Activated CD4-positive, alpha-beta T cell treated with anti-CD3 and anti-CD28 coated beads for 36 hours (primary cell): ENCODE data around the gene CRY2. TPM values are rescaled to one million over a fixed set of nuclear protein-coding genes. Genes with fewer than 3 reads are reported as not detected.
A peak's percentile ranks its signal among the peaks of the same experiment; 100 is the strongest.

Experiments used
- ATAC-seq: fragments of 200-7000 bp; cut with Tn5 transposase; one replicate; pipeline ENCODE4 v1.10.0; 2021; ENCODE audit warnings: mild to moderate bottlenecking, moderate library complexity
- CTCF ChIA-PET: fragments of 350-600 bp; sonication (Branson Sonifier 250); formaldehyde crosslinking; loops from one replicate; lab custom pipeline; 2021; ENCODE audit warnings: antibody characterized with exemption; lab: Charles Lee
- POLR2A ChIA-PET: fragments of 350-600 bp; sonication (Branson Sonifier 250); formaldehyde crosslinking; loops from one replicate; lab custom pipeline; 2021; ENCODE audit warnings: antibody characterized with exemption, inconsistent platforms; lab: Charles Lee
- DNase-seq: peaks from one replicate; pipeline ENCODE4 v3.0.0-alpha.2; 2020
- H3K27ac Mint-ChIP-seq: one replicate; pipeline ENCODE4 v1.8.0; 2021; ENCODE audit warnings: mixed read lengths
- H3K27me3 Mint-ChIP-seq: one replicate; pipeline ENCODE4 v1.8.0; 2021; ENCODE audit warnings: mixed read lengths
- H3K36me3 Mint-ChIP-seq: one replicate; pipeline ENCODE4 v1.8.0; 2021; ENCODE audit warnings: low read depth, mixed read lengths
- H3K4me1 Mint-ChIP-seq: one replicate; pipeline ENCODE4 v1.8.0; 2021; ENCODE audit warnings: mixed read lengths
- H3K4me3 Mint-ChIP-seq: one replicate; pipeline ENCODE4 v1.8.0; 2021; ENCODE audit warnings: mild to moderate bottlenecking, moderate library complexity, mixed read lengths
- H3K9me3 Mint-ChIP-seq: one replicate; pipeline ENCODE4 v1.8.0; 2021; ENCODE audit warnings: low read depth, mixed read lengths
- intact Hi-C, 2 experiments: fragments of 100-400 bp; cut with DNase I in 1 of 2; cut with micrococcal nuclease in 1 of 2; formaldehyde crosslinking; loops; one replicate each; pipeline versions ENCODE4 v1.14.2 to v1.15.1; 2022 to 2024; cut with DNase I, micrococcal nuclease
- total RNA-seq, 2 experiments: library from RNA; stranded (reverse); gene quantifications; one replicate each; pipeline ENCODE4 v1.2.3, GENCODE V29; 2021

The CRY2 gene
- total RNA-seq, 2 experiments from 2014 or later = 13.1 to 14.1 TPM

DNA sequence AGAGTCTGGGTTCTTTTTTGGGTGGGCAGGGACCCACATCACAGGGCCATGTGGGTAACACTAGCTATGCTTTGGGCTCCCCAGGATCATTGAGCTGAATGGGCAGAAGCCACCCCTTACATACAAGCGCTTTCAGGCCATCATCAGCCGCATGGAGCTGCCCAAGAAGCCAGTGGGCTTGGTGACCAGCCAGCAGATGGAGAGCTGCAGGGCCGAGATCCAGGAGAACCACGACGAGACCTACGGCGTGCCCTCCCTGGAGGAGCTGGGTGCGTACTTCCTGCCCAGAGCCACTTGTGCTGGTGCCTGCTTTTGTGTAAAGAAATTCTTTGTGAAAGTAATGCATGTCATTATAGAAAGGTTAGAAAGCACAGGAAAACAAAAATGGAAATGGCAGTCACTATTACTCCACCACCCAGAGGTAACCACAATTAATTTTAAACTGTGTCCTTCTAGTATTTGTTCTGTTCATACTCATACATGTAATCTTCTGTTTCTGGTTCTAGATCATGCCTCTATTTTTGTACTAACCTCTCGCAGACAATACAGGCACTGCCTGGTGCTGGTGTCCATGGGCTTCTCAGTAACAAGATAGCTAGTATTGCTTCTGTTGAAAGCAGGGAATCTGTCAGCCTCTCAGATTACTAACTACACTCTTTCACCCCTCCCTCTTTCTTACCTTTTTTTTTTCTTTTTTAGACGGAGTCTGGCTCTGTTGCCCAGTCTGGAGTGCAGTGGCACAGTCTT, 13.7 kb downstream of the CRY2 start:
- Mint-ChIP-seq H3K4me1 (no peaks in the 10 kb centered on the region), H3K9me3 (no peaks in the 10 kb centered on the region), H3K27me3 (no peaks in the 10 kb centered on the region), H3K4me3 (no peak overlapping the region), H3K27ac (no peak overlapping the region), H3K36me3 (peaks cover 22% of the 10 kb centered on the region)
- intact Hi-C loops = no loop called here
- POLR2A ChIA-PET = interaction anchor here (0.5 to 0.6 kb wide), 2 partner anchors 370 to 852 kb away, joined by 5 to 9 read pairs; no protein-coding TSS in a partner anchor
- DNase-seq (no peak), ATAC-seq (no peak)
- CTCF ChIA-PET = interaction anchor here (0.9 to 2.1 kb wide), 3 partner anchors 11 to 636 kb away, joined by 4 to 6 read pairs (median 4); no protein-coding TSS in a partner anchor

DNA sequence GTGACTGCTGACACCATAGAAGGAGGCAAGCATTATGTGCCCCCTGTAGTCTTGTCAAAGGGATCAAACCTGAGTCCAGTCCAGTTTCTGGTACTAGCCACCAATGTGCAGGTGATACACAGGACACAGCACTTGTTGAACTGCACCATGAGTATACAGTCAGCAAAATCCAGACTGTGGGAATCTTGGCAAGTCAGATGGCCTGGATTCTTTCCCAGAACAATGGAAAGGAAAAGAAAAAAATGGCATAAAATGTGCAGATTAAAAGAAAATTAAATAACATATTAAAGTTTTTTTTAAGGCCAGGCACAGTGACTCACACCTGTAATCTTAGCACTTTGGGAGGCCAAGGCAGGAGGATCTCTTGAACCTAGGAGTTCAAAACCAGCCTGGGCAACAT, 16.8 kb downstream of the CRY2 start:
- CTCF ChIA-PET = interaction anchor here (1.0 kb wide), 1 partner anchor 17 kb away, joined by 3 read pairs; the partner anchor contains the start of gene CRY2
- no peak for DNase-seq
- POLR2A ChIA-PET = interaction anchor here (0.6 kb wide), 1 partner anchor 31 kb away, joined by 3 read pairs; no protein-coding TSS in a partner anchor

DNA sequence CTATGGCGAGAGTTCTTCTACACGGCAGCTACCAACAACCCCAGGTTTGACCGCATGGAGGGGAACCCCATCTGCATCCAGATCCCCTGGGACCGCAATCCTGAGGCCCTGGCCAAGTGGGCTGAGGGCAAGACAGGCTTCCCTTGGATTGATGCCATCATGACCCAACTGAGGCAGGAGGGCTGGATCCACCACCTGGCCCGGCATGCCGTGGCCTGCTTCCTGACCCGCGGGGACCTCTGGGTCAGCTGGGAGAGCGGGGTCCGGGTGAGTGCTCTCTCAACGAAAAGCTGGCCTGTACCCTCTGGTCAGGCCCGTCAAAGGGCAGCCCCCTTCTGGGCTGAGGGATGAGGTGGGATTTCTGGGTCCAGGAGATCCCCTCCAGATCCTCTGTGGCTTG, 22.3 kb downstream of the CRY2 start:
- ATAC-seq = no peak
- no peak for DNase-seq

More for the DNA sequence above, 16.8 kb downstream of the CRY2 start:
- Mint-ChIP-seq H3K4me3 (no peak overlapping the region), H3K9me3 (no peaks in the 10 kb centered on the region), H3K4me1 (no peaks in the 10 kb centered on the region), H3K36me3 (peaks cover 33% of the 10 kb centered on the region), H3K27ac (no peak overlapping the region), H3K27me3 (no peaks in the 10 kb centered on the region)
- ATAC-seq = no peak
- intact Hi-C loops = no loop called here

DNA sequence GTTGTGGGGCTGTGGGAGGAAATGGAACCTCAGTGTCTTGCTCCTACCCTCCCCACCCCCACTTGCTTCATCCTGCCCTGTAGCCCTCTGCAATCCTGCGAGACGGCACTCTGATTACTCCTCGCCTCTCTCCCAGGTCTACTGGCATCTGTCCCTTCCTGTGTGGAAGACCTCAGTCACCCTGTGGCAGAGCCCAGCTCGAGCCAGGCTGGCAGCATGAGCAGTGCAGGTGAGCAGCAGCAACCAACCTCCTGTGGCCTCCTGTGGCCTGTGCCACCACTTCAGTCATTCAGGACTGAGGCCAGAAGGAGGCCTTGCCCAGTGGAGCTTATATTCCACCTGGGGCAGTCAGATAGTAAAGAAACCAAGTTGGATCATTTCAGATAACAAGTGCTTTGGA, 23.4 kb downstream of the CRY2 start:
- Mint-ChIP-seq H3K27me3 (no peaks in the 10 kb centered on the region), H3K36me3 (peaks cover 36% of the 10 kb centered on the region), H3K9me3 (no peaks in the 10 kb centered on the region), H3K4me1 (no peaks in the 10 kb centered on the region), H3K4me3 (no peak overlapping the region), H3K27ac (no peak overlapping the region)
- no peak for DNase-seq
- ChIA-PET CTCF (interaction anchor here (1.4 kb wide), 1 partner anchor 136 kb away, joined by 4 read pairs; no protein-coding TSS in a partner anchor), POLR2A (no interaction called here)
- no peak for ATAC-seq
- intact Hi-C loops = loop anchor here (10.0 kb wide), 2 partner anchors 134 to 444 kb away; no protein-coding TSS in a partner anchor

More for the DNA sequence above, 22.3 kb downstream of the CRY2 start:
- H3K36me3 Mint-ChIP-seq = peaks cover 33% of the 10 kb centered on the region
- H3K27ac Mint-ChIP-seq = no peak overlapping the region
- intact Hi-C loops = no loop called here
- ChIA-PET CTCF (interaction anchor here (0.7 kb wide), 2 partner anchors 11 to 98 kb away, joined by 3 to 4 read pairs; no protein-coding TSS in a partner anchor), POLR2A (no interaction called here)
- no peaks in the 10 kb centered on the region for H3K9me3 Mint-ChIP-seq
- H3K4me3 Mint-ChIP-seq = no peak overlapping the region
- no peaks in the 10 kb centered on the region for H3K4me1 Mint-ChIP-seq
- H3K27me3 Mint-ChIP-seq = no peaks in the 10 kb centered on the region

DNA sequence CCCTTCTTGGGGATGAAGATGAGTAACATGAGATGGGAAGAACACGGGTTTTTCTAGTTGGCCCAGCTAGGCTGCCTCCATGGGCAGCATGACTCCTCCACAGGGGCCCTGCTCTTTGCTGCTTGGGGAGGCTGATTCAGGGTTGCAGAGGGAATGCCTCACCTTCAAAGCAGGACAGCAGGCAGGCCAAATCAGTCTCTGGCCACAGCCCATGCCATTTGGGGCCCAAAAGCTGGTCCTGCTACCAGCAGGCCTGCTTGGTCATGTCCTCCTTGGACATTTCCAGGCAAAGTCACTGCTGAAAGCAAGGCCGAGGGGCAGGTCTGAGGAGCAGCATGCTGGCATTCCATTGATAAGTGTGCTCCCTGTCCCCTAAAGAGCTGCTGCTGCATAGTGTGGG, 24.4 kb downstream of the CRY2 start:
- intact Hi-C loops = loop anchor here (1.0 to 10.0 kb wide), 3 partner anchors 133 to 443 kb away; no protein-coding TSS in a partner anchor
- no peak overlapping the region for H3K27ac Mint-ChIP-seq
- ChIA-PET CTCF (interaction anchor here (0.7 to 2.1 kb wide), 10 partner anchors 9 to 135 kb away, joined by 3 to 12 read pairs (median 4); partner anchors contain the start of gene PEX16), POLR2A (no interaction called here)
- no peaks in the 10 kb centered on the region for H3K9me3 Mint-ChIP-seq
- H3K27me3 Mint-ChIP-seq = no peaks in the 10 kb centered on the region
- no peak for ATAC-seq
- peaks cover 34% of the 10 kb centered on the region for H3K36me3 Mint-ChIP-seq
- H3K4me1 Mint-ChIP-seq = no peaks in the 10 kb centered on the region
- DNase-seq = no peak
- no peak overlapping the region for H3K4me3 Mint-ChIP-seq

DNA sequence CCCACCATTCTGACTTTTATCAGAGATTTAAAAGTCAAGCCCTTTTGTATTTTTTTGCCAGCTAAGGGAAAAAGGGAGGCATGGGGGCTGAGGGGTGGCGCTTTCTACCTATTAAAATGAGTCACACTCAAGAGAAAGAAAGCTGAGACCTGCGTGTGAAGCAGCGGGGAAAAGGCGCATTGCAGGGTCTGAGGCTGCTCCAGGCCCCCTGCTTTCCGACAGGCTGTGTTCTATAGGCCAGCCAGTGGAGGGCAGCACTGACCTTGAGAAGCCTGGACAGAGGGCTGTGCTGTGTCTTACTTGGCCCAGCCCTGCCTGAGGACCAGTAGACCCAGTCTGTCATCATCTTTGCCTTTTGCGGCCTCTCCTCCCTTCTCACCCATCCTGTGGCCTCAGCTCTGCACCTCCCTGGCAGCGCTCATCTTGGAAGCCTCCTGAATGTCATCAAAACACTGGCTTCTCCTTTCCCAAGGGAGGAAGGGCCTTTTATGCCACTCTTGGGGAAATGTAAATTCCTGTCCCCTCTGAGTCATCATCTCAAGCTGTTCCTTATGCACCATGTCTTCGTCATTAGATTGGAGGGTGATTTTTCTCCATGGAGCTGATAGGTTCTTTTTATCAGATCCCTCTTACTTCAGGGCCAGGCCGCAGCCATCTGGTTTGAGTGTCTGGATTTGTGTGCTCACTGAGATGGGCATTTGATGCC, 25.5 kb downstream of the CRY2 start:
- CTCF ChIA-PET = interaction anchor here (0.6 to 3.3 kb wide), 16 partner anchors 11 to 837 kb away, joined by 3 to 17 read pairs (median 5); partner anchors contain the start of gene PEX16
- POLR2A ChIA-PET = no interaction called here
- intact Hi-C loops = loop anchor here (1.0 to 10.0 kb wide), 3 partner anchors 132 to 442 kb away; no protein-coding TSS in a partner anchor

DNA sequence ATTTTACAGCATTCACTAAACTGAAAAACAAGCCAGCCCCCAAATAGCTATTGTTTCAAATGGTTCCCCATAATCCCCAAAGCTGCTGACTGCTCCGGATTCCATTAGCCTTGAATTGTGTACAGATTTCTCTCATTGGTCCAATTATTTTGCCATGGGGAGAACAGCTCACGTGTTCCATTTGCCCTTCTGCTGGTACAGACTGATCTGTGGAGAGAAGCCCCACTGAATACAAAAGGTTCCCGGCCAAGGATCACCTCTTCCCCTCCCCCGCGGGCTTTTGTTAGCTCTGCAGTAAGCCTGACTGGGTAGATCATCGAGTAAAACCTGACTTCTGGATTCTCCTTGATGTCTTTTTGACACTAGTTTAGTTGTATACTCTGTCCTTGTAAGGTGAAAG, 29.1 kb downstream of the CRY2 start:
- Mint-ChIP-seq H3K27ac (no peak overlapping the region), H3K4me3 (no peak overlapping the region), H3K36me3 (peaks cover 35% of the 10 kb centered on the region), H3K27me3 (no peaks in the 10 kb centered on the region), H3K9me3 (no peaks in the 10 kb centered on the region), H3K4me1 (no peaks in the 10 kb centered on the region)
- POLR2A ChIA-PET = no interaction called here
- CTCF ChIA-PET = interaction anchor here (0.6 to 1.4 kb wide), 3 partner anchors 9 to 136 kb away, joined by 3 read pairs; no protein-coding TSS in a partner anchor
- intact Hi-C loops = loop anchor here (10.0 kb wide), 2 partner anchors 128 to 438 kb away; no protein-coding TSS in a partner anchor
- ATAC-seq (no peak), DNase-seq (no peak)

More for the DNA sequence above, 25.5 kb downstream of the CRY2 start:
- Mint-ChIP-seq H3K36me3 (peaks cover 34% of the 10 kb centered on the region), H3K27me3 (no peaks in the 10 kb centered on the region), H3K27ac (no peak overlapping the region), H3K9me3 (no peaks in the 10 kb centered on the region), H3K4me3 (no peak overlapping the region), H3K4me1 (no peaks in the 10 kb centered on the region)
- ATAC-seq (peak; percentile 89), DNase-seq (peak; percentile 65)

DNA sequence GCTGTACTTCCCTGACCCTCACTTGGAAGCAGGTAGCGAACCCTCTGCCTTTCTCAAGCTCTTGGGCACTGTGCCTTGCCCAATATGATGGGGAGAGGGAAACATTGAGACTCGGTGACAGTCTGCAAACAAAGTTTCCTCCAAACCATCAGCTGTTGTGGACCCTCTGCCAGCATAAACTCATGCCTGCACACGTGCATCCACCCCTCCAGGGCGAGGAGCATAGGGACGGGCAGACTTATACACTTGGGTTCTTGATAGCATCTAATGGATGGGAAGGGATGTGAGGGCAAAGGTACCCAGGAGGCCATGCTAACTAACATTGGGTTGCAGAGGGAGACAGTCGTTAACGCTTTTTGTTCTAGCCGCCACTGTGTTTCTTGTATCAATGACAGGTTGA, 29.9 kb downstream of the CRY2 start:
- peaks cover 36% of the 10 kb centered on the region for H3K36me3 Mint-ChIP-seq
- CTCF ChIA-PET = interaction anchor here (0.6 to 1.4 kb wide), 3 partner anchors 47 to 87 kb away, joined by 3 read pairs; no protein-coding TSS in a partner anchor

DNA sequence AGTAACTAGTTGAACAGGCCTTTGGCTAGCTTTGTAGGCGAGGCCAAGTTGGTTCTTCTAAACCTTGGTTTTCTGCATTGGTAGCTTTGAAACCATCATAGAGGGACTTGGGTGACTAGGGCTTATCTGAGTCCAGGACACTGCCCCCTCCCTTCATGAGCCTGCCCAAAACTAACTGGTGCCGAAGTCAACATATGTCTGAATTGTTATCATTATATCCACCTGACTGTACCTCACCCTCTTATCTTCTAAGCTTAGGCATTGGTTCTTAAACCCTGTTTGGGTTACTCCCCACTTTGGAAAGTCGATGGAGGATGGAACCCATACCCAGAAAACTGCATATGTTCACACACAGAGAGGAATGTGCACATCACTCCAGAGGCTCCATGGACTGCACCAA, 30.6 kb downstream of the CRY2 start:
- Mint-ChIP-seq H3K9me3 (no peaks in the 10 kb centered on the region), H3K4me3 (no peak overlapping the region), H3K4me1 (no peaks in the 10 kb centered on the region), H3K27me3 (no peaks in the 10 kb centered on the region), H3K27ac (no peak overlapping the region), H3K36me3 (peaks cover 37% of the 10 kb centered on the region)
- ATAC-seq (no peak), DNase-seq (no peak)
- POLR2A ChIA-PET = no interaction called here
- CTCF ChIA-PET = interaction anchor here (0.7 kb wide), 1 partner anchor 47 kb away, joined by 3 read pairs; no protein-coding TSS in a partner anchor
- intact Hi-C loops = loop anchor here (10.0 kb wide), 2 partner anchors 127 to 437 kb away; no protein-coding TSS in a partner anchor

More for the DNA sequence above, 29.9 kb downstream of the CRY2 start:
- Mint-ChIP-seq H3K27me3 (no peaks in the 10 kb centered on the region), H3K4me3 (no peak overlapping the region), H3K27ac (no peak overlapping the region), H3K9me3 (no peaks in the 10 kb centered on the region), H3K4me1 (no peaks in the 10 kb centered on the region)
- intact Hi-C loops = loop anchor here (10.0 kb wide), 2 partner anchors 128 to 438 kb away; no protein-coding TSS in a partner anchor
- DNase-seq (no peak), ATAC-seq (no peak)
- POLR2A ChIA-PET = no interaction called here

DNA sequence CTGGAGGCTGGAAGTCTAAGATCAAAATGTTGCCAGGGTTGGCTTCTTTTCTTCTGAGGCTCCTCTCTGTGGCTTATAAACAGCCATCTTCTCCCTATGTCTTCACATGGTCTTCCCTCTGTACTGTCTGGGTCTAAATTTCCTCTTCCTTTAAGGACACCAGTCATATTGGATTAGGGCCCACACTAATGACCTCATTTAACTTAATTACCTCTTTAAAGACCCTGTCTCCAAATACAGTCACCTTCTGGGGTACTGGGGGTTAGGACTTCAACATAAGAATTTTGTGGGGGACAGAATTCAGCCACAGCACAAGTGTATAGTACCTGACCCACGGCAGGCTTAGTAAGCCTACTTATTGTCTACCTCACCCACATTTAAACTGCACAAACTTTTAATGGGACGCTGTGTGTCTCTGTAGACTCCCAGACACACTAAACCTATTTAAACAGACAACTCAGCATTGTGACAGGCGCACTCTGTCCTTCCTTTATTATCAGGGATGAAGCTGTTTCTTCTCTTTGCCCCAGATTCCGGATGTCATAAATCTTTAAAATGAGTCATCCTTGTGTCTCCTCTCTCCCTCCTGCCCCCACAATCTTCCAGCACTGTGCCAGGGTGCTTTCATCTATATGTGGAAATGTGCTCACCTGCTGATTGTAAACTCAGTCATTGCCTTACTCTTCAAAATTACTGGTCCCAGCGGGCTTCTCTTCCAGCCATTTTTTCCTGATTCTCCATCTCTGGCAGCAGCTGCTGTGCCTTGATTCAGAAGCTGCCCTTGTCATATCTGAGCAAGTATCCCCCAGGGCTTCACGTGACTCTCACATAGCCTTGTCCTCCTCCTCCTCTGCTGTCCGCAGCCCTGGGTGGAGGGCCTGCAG, 32.8 kb downstream of the CRY2 start:
- peaks cover 5% of the 10 kb centered on the region for H3K4me1 Mint-ChIP-seq
- H3K4me3 Mint-ChIP-seq = no peak overlapping the region
- H3K36me3 Mint-ChIP-seq = peaks cover 36% of the 10 kb centered on the region
- peaks cover 3% of the 10 kb centered on the region for H3K27me3 Mint-ChIP-seq
- no peak for ATAC-seq
- ChIA-PET CTCF (no interaction called here), POLR2A (no interaction called here)
- no peaks in the 10 kb centered on the region for H3K9me3 Mint-ChIP-seq
- H3K27ac Mint-ChIP-seq = no peak overlapping the region
- intact Hi-C loops = loop anchor here (10.0 kb wide), 2 partner anchors 125 to 435 kb away; no protein-coding TSS in a partner anchor
- DNase-seq = no peak
